ENCODE data around the gene ACADVL.

- TF ChIP-seq CTCF (IDR thresholded peaks at IDR 0.05) (no peak), POLR2A (IDR thresholded peaks at IDR 0.05) (no peak), POLR2AphosphoS5 (IDR thresholded peaks at IDR 0.05) (no peak), EP300 (IDR thresholded peaks at IDR 0.05) (no peak)
These were observed 16.2 kb downstream of the ACADVL start for GRCh38 chr17:7235693-7236665.

Data from upper lobe of left lung (tissue), 4 donors.